CD4-positive, alpha-beta T cell treated with Interferon gamma for 1 hour (primary cell): ENCODE measurements around the gene YTHDF1.
"Not testable (repeated sequence)": the region's sequence is repeated elsewhere in the genome, so short reads cannot be mapped to it uniquely, and the experiment has no call there.

ENCODE experiments used
- DNase-seq: peaks from one replicate; pipeline ENCODE4 v3.0.0-alpha.2; 2020

YTHDF1 gene

GRCh38 chr20:63167026-63167917, 48.7 kb downstream of the YTHDF1 start:
- no peak for DNase-seq

- DNase-seq, result no peak
Observed at GRCh38 chr20:63166193-63167020, 49.5 kb downstream of the YTHDF1 start.

GRCh38 chr20:63165356-63166192, 50.4 kb downstream of the YTHDF1 start:
- DNase-seq, result no peak

- no peak for DNase-seq
Observed at GRCh38 chr20:63164484-63165355, 51.2 kb downstream of the YTHDF1 start.

GRCh38 chr20:63163596-63164483, 52.1 kb downstream of the YTHDF1 start:
- no peak for DNase-seq

DNA sequence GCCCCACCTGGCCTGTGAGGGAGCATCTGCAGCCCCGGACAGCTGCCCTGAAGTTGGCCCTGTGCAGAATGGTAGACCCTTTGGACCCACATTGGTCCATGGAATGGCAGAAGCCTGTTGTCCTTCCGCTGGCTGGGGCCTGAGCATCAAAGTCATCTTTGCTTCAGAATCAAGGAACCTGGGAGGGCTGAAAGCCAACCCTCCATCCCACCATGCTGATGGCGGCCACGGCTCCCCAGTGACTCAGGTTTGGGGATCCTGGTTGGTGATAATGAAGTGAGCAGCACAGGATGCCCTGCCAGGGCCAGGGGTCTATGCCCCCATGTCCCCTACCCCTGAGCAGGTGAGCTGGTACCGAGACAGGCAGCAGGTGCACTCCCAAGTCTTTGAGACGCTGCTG, 52.8 kb downstream of the YTHDF1 start:
- no peak for DNase-seq

- DNase-seq, result no peak
Observed at GRCh38 chr20:63162206-63162795, 53.6 kb downstream of the YTHDF1 start.

GRCh38 chr20:63161176-63161651, 54.7 kb downstream of the YTHDF1 start:
- DNase-seq, result no peak

- DNase-seq, result no peak
Observed at GRCh38 chr20:63160641-63161175, 55.2 kb downstream of the YTHDF1 start.

- DNase-seq, result no peak
Observed at GRCh38 chr20:63159826-63160640, 55.9 kb downstream of the YTHDF1 start.

DNA sequence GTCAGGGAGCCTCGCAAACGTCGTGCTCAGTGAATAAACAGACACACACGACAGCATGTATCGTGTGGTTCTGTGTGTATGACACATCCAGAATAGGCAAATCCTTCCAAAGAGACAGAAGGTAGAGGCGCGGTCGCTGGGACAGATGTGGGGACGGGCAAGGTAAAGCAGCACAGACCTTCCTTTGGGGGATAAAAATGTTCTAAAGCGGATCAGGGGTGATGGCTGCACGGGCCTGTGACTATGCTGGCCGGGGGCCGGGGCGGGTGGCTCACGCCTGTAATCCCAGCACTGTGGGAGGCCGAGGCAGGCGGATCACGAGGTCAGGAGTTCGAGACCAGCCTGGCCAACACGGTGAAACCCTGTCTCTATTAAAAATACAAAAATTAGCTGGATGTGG, 56.7 kb downstream of the YTHDF1 start:
- not testable (repeated sequence) for DNase-seq

DNA sequence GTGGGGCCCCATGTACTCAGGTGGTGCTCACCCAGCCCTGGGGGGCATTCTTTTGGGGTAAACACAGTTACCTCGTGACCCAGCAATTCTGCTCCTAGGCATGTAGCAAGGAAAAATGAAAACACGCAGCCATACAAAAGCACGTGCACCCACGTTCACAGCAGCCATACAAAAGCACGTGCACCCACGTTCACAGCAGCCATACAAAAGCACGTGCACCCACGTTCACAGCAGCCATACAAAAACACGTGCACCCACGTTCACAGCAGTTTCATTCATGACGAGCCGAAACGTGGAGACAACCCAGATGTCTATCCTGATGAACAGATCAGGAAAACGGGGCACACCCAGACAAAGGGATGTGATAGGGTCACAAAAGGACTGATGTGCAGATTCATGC, 57.1 kb downstream of the YTHDF1 start:
- DNase-seq, result no peak

DNA sequence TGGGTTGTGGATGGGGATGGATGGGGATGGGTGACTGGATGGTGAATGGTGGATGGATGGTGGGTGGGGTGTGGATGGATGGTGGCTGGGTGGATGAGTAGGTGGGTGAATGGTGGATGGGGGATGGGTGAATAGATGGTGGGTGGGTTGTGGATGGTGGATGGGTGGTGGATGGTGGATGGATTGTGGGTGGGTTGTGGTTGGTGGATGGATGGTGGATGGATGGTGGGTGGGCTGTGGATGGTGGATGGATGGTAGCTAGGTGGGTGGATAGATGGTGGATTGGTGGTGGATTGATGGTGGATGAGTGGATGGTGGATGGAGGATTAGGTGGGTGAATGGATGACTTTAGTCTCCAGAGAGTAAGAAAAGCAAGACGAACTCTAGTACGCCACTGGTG, 57.6 kb downstream of the YTHDF1 start:
- DNase-seq, result no peak

GRCh38 chr20:63157431-63157830, 58.5 kb downstream of the YTHDF1 start:
- DNase-seq, result not testable (repeated sequence)

DNA sequence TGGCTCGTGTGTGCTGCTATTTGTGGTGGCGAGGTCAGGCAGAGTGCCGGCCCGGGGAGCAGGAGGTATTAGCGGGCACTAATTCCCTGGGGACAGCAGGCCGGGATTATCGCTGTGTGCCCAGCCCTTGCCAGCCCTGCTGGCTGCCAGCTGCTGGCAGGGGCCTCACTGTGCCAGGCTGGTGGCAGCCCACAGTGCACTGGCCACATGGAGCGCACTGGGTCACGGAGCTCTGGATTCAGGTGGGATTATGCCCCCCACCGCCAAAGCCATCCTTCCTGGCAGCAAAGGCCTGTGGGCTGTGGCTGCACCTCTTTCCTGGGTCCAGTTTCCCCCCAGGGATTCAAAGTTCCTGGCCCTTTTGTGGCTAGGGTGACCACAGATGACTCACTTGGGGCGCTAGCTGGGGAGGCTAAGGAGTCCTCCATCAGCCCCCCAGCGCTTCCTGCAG, 59.7 kb downstream of the YTHDF1 start:
- DNase-seq, result no peak

DNA sequence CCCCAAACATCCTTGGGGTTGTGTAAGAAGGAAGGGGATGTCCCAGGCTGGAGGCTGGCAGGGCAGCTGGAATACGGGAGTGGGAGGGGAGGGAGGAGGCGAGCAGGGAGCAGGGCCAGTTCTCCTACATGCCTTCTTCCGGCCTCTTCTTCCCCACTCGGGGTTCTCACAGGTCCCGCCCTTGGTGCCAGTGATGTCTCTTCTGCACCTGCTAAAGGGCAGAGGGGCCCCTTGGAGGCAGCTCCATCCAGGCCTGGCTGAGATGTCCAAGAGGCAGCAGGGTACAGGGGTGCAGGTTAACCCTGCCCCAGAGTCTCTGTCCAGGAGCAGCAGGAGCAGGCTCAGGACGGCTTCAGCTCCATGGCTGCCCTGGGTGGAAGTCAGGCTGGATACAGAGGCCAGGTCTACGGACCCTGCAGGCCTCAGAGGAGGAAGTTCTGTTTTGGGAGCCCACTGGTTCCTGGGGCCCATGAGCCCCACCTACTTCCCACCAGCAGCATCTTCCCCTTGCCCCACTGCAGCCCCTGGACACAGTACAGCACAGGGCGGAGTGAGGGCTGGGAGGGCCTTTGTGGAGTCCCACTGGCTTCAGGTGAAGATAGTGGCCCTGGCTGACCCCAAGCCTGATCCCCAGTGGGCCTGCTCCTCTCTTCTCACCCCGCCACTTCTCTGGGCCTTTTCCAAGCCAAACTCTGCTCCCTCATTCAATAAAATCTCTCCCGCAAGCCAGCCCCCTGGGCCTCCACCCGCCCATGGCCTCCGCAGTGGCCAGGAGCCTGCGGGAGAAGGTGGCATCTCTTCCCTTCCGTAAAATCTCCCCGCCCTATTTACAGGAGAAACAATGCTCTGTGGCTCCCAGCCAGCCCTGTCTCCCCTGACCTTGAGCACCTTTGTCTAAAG, 60.4 kb downstream of the YTHDF1 start:
- no peak for DNase-seq

DNA sequence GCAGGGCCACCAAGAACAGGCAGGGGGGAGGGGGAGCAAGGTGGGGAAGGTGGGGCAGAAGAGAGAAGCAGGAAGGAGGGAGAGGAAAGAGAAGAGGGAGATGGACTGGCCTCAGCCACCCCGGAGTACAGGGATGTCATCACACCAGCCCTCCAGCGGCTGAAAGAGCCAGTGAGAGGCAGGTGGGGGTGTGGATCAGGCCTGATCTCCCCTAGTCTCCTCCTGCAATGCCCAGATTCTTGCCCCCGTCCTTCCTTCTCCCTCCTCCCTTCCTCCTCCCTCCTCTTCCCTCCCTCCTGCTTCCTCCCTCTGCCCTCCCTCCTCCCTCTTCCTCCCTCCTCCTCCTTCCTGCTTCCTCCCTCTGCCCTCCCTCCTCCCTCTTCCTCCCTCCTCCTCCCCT, 61.5 kb downstream of the YTHDF1 start:
- DNase-seq, result no peak
